ENCODE data around the gene SHFL. TPM values are rescaled to one million over a fixed set of nuclear protein-coding genes. Genes with fewer than 3 reads are reported as not detected.

Gene SHFL
- total and polyA plus RNA-seq, 2 of the 8 experiments (the other 6 are each of a cell fraction or from before 2014, with no cell fraction given): 25.3 to 37.1 TPM

GRCh38 chr19:10110076-10110971 is 24.2 kb downstream of the SHFL start:
- Histone ChIP-seq H3K4me3 (ENCODE audit: extremely low read depth in 1 of 4, insufficient read depth in 2 of 4, low read depth in 3 of 4, low read length in 4 of 4) (no peak overlapping the region), H2BK120ac (replicated peaks; ENCODE audit: low read depth, low read length) (no peak overlapping the region), H3K23me2 (ENCODE audit: low read depth, low read length) (0 out of 2 replicates have a peak, but pooled peaks cover 4% of the 10 kb centered on the region), H3K36me3 (ENCODE audit: control insufficient read depth in 2 of 4, insufficient read depth in 4 of 4, low read length in 3 of 4) (peaks cover 30 to 56% (median 39%) of the 10 kb centered on the region in 4 experiments), H3K56ac (replicated peaks; ENCODE audit: insufficient read length, low read depth, low read length) (no peak overlapping the region), H3K23ac (ENCODE audit: insufficient read length) (no peak overlapping the region), H4K8ac (ENCODE audit: extremely low read depth, insufficient read depth, low read length) (peak overlapping the region; percentile 43), H2AK5ac (ENCODE audit: low read depth, low read length) (no peak overlapping the region), H3K79me1 (ENCODE audit: low read depth, low read length) (peaks cover 8% of the 10 kb centered on the region; the same call in 1 of the 2 replicates), H3K4me2 (ENCODE audit: insufficient read depth in 1 of 2, low read depth in 2 of 2, low read length in 2 of 2) (no peak overlapping the region), H3K79me2 (ENCODE audit: control insufficient read depth in 1 of 2, insufficient read depth in 2 of 2, low read length in 2 of 2) (peaks cover 6 to 25% of the 10 kb centered on the region in 2 experiments; a peak in 3 of 4 replicates), H3K9me3 (ENCODE audit: insufficient read depth in 2 of 2, low read depth in 1 of 2, low read length in 1 of 2) (no peaks in the 10 kb centered on the region), H2BK5ac (ENCODE audit: low read depth, low read length) (no peak overlapping the region), H3K4ac (replicated peaks; ENCODE audit: insufficient read length, low read depth, low read length) (no peak overlapping the region), H2BK20ac (ENCODE audit: low read length) (no peak overlapping the region), H3K27me3 (replicated peaks in 1 of 4; ENCODE audit: control insufficient read depth in 3 of 4, extremely low read depth in 1 of 4, insufficient read depth in 3 of 4, low read length in 3 of 4) (no peaks in the 10 kb centered on the region), H3K18ac (ENCODE audit: extremely low read depth, low read length) (no peak overlapping the region), H4K20me1 (replicated peaks in 1 of 2; ENCODE audit: control insufficient read depth in 1 of 2, insufficient read depth in 2 of 2, low read length in 2 of 2) (peaks cover 9 to 30% of the 10 kb centered on the region in 2 experiments), H3K14ac (ENCODE audit: insufficient read length) (no peak overlapping the region), H3K27ac (ENCODE audit: low read depth, low read length) (no peak overlapping the region), H2AFZ (ENCODE audit: low read length) (no peak overlapping the region), H4K5ac (ENCODE audit: insufficient read length, low read depth, low read length) (no peak overlapping the region), H4K91ac (replicated peaks; ENCODE audit: insufficient read length, low read length) (no peak overlapping the region), H2BK15ac (ENCODE audit: low read length) (no peak overlapping the region), H3K4me1 (replicated peaks in 1 of 4; ENCODE audit: control insufficient read depth in 3 of 4, insufficient read depth in 4 of 4, low read length in 3 of 4) (peaks cover 0 to 4% (median 3%) of the 10 kb centered on the region in 4 experiments; a peak in 5 of 7 replicates), H2BK12ac (ENCODE audit: low read depth, low read length) (no peak overlapping the region), H3K9ac (replicated peaks in 1 of 4; ENCODE audit: extremely low read depth in 1 of 4, low read depth in 3 of 4, low read length in 3 of 4) (no peak overlapping the region)
- TF ChIP-seq MAX (IDR thresholded peaks at IDR 0.05) (no peak), POLR2A (IDR thresholded peaks at IDR 0.05; ENCODE audit: control extremely low read depth in 1 of 2, low read depth in 2 of 2, low read length in 2 of 2) (peak in 1 of 2 experiments; percentile 17; a peak in 1 of 3 replicates)
- CTCF ChIA-PET (ENCODE audit: partially characterized antibody): interaction anchor here (0.6 to 5.0 kb wide), 5 partner anchors 10 to 179 kb away, joined by 3 to 42 read pairs (median 3); no protein-coding TSS in a partner anchor
- POLR2A ChIA-PET (ENCODE audit: partially characterized antibody): interaction anchor here (0.6 to 16.9 kb wide), 11 partner anchors 15 to 287 kb away, joined by 3 to 412 read pairs (median 4); partner anchors contain the start of genes EIF3G, P2RY11 and UBL5
- 91% methylated on average over 39 of the region's 44 CpGs; no CpG with 5 or more reads in 1 of the 2 experiments for WGBS, 2 experiments (ENCODE audit: extremely low coverage in 1 of 2, insufficient coverage in 1 of 2, insufficient read length in 1 of 2, insufficient replicate concordance in 2 of 2, low coverage in 1 of 2, low lambda C conversion rate in 2 of 2, missing lambda C conversion rate in 1 of 2)
- FAIRE-seq (no peak), DNase-seq (ENCODE audit: low read depth in 1 of 2, low spot score in 2 of 2) (no peak)
